Astrocyte of the cerebellum (primary cell): ENCODE data around the gene RASAL2.
A peak's percentile ranks its signal among the peaks of the same experiment; 100 is the strongest.

Experiments
- DNase-seq: peaks from one replicate; pipeline ENCODE4 v3.0.0-alpha.2; 2011; ENCODE audit warnings: low read depth
- H3K4me3 ChIP-seq: 2 replicates; pipeline ENCODE4 v1.5.1; 2011; ENCODE audit warnings: mild to moderate bottlenecking, low read depth, low read length, moderate library complexity
- CTCF ChIP-seq: IDR thresholded peaks from 2 replicates; pipeline ENCODE4 v1.5.1; 2012; ENCODE audit warnings: low read length, low read depth, moderate library complexity, mild to moderate bottlenecking; ENCODE audit errors: missing control alignments
- in situ Hi-C: cut with HindIII; loops from 2 replicates; pipeline ENCODE4 v1.10.0; 2017; ENCODE audit warnings: low sequenced_read_pairs

Gene RASAL2

GRCh38 chr1:178124115-178124514 lies 30.2 kb downstream of the RASAL2 start:
- DNase-seq, result no peak
- H3K4me3 ChIP-seq, result no peak overlapping the region
- in situ Hi-C loops, result no loop called here
- TF ChIP-seq CTCF, result no peak

GRCh38 chr1:178126261-178126660 lies 32.4 kb downstream of the RASAL2 start:
- TF ChIP-seq CTCF, result no peak
- DNase-seq, result no peak
- H3K4me3 ChIP-seq, result no peak overlapping the region
- in situ Hi-C loops, result no loop called here

- in situ Hi-C loops, result no loop called here
These were observed 32.9 kb downstream of the RASAL2 start for GRCh38 chr1:178126741-178127185.

GRCh38 chr1:178127482-178128191 lies 33.7 kb downstream of the RASAL2 start:
- no peak for TF ChIP-seq CTCF
- in situ Hi-C loops, result no loop called here
- DNase-seq, result no peak
- H3K4me3 ChIP-seq, result no peak overlapping the region

More at GRCh38 chr1:178126741-178127185, 32.9 kb downstream of the RASAL2 start:
- no peak overlapping the region for H3K4me3 ChIP-seq
- DNase-seq, result peak; percentile 64
- TF ChIP-seq CTCF, result no peak

GRCh38 chr1:178133239-178133989 lies 39.5 kb downstream of the RASAL2 start:
- no peak for DNase-seq
- in situ Hi-C loops, result no loop called here
- H3K4me3 ChIP-seq, result no peak overlapping the region
- no peak for TF ChIP-seq CTCF

GRCh38 chr1:178134061-178134460 lies 40.2 kb downstream of the RASAL2 start:
- in situ Hi-C loops, result no loop called here
- H3K4me3 ChIP-seq, result no peak overlapping the region
- DNase-seq, result no peak

More at GRCh38 chr1:178134061-178134460, 40.2 kb downstream of the RASAL2 start:
- no peak for TF ChIP-seq CTCF
